Endothelial cell of umbilical vein (primary cell): ENCODE data around the gene CDK19. TPM values are rescaled to one million over a fixed set of nuclear protein-coding genes. Genes with fewer than 3 reads are reported as not detected.

Source experiments
- BruUV-seq: library from RNA; stranded (reverse); fragments of 400-500 nt; replicated peaks from 2 replicates; lab custom pipeline; 2021; lab: Mats Ljungman, UMichigan
- CTCF ChIA-PET: fragments of 300-600, 350-600 bp; sonication (Branson Sonifier 250); formaldehyde crosslinking; loops from one replicate; lab custom pipeline; 2021; ENCODE audit warnings: antibody characterized with exemption, inconsistent platforms; lab: Charles Lee
- POLR2A ChIA-PET: fragments of 300-600, 350-600 bp; sonication (Branson Sonifier 250); formaldehyde crosslinking; loops from one replicate; lab custom pipeline; 2021; ENCODE audit warnings: antibody characterized with exemption, inconsistent platforms; lab: Charles Lee
- DNase-seq: peaks from one replicate; pipeline ENCODE4 v3.0.0-alpha.2; 2011; ENCODE audit warnings: low read depth, low spot score
- FAIRE-seq: peaks from 2 replicates; lab custom pipeline; 2011; peaks lifted over from hg19 to GRCh38; lab: Jason Lieb, UNC
- H2AFZ ChIP-seq: 2 replicates; pipeline ENCODE4 v1.6.0; 2012; ENCODE audit warnings: low read depth, low read length, control low read depth, inconsistent platforms
- H3K27ac ChIP-seq: 2 replicates; pipeline ENCODE4 v1.5.1; 2011; ENCODE audit warnings: low read depth, mild to moderate bottlenecking, control low read depth, low read length, moderate library complexity; ENCODE audit not compliant: insufficient read depth
- H3K27me3 ChIP-seq, 2 experiments: 2 replicates each; pipeline versions ENCODE4 v1.6.0 to v1.6.1; 2011; ENCODE audit warnings: low read length in 2 of 2, mixed read lengths in 1 of 2; ENCODE audit not compliant: control insufficient read depth in 2 of 2, insufficient read depth in 2 of 2
- H3K36me3 ChIP-seq, 2 experiments: 2 replicates in 1 of 2; 3 replicates in 1 of 2; pipeline ENCODE4 v1.5.1; 2011; ENCODE audit warnings: low read length in 2 of 2, mild to moderate bottlenecking in 1 of 2, moderate library complexity in 1 of 2; ENCODE audit not compliant: control insufficient read depth in 2 of 2, insufficient read depth in 2 of 2; ENCODE audit errors: extremely low read depth in 1 of 2
- H3K4me1 ChIP-seq: 3 replicates; pipeline ENCODE4 v1.5.1; 2011; ENCODE audit warnings: mild to moderate bottlenecking, low read length; ENCODE audit not compliant: control insufficient read depth, insufficient read depth; ENCODE audit errors: extremely low read depth
- H3K4me2 ChIP-seq: 2 replicates; pipeline ENCODE4 v1.6.1; 2011; ENCODE audit warnings: low read length, control low read depth, mixed read lengths; ENCODE audit not compliant: insufficient read depth
- H3K4me3 ChIP-seq, 3 experiments: fragments of 200-600 bp in 1 of 3; sonication (generic), shearing (Covaris generic) in 1 of 3; replicated peaks in 1 of 3; 2 replicates each; pipeline ENCODE4 v1.5.1; 2011 to 2016; ENCODE audit warnings: control low read depth in 3 of 3, low read length in 3 of 3, mild to moderate bottlenecking in 2 of 3, inconsistent platforms in 1 of 3, low read depth in 1 of 3, moderate library complexity in 1 of 3; ENCODE audit not compliant: insufficient read depth in 1 of 3
- H3K79me2 ChIP-seq: 2 replicates; pipeline ENCODE4 v1.6.0; 2012; ENCODE audit warnings: low read length, inconsistent platforms; ENCODE audit not compliant: control insufficient read depth, insufficient read depth
- H3K9ac ChIP-seq: replicated peaks from 2 replicates; pipeline ENCODE3; 2011; ENCODE audit warnings: low read length, control low read depth; ENCODE audit not compliant: insufficient read depth; ENCODE audit errors: extremely low read depth
- H3K9me1 ChIP-seq: replicated peaks from 3 replicates; pipeline ENCODE4 v1.6.0; 2011; ENCODE audit warnings: mild to moderate bottlenecking, low read length; ENCODE audit not compliant: control insufficient read depth, insufficient read depth; ENCODE audit errors: extremely low read depth
- H3K9me3 ChIP-seq: replicated peaks from 2 replicates; pipeline ENCODE4 v1.5.1; 2012; ENCODE audit warnings: low read length, inconsistent platforms; ENCODE audit not compliant: control insufficient read depth, insufficient read depth
- H4K20me1 ChIP-seq: replicated peaks from 2 replicates; pipeline ENCODE3; 2011; ENCODE audit warnings: mild to moderate bottlenecking, low read length; ENCODE audit not compliant: control insufficient read depth, insufficient read depth; ENCODE audit errors: extremely low read depth
- EZH2 ChIP-seq: IDR thresholded peaks from 2 replicates; pipeline ENCODE4 v1.6.1; 2012; ENCODE audit warnings: borderline replicate concordance, low read depth, mild to moderate bottlenecking, moderate library complexity, low read length, inconsistent platforms; ENCODE audit not compliant: severe bottlenecking
- FOS ChIP-seq: IDR thresholded peaks from 2 replicates; pipeline ENCODE4 v1.6.1; 2011; ENCODE audit warnings: mild to moderate bottlenecking, low read length, moderate library complexity, borderline replicate concordance; ENCODE audit not compliant: insufficient read depth
- GATA2 ChIP-seq: IDR thresholded peaks from 2 replicates; pipeline ENCODE4 v1.7.0; 2011; ENCODE audit warnings: low read depth, mild to moderate bottlenecking, moderate library complexity, mixed read lengths, low read length; ENCODE audit not compliant: insufficient read length, insufficient read depth
- JUN ChIP-seq: IDR thresholded peaks from 2 replicates; pipeline ENCODE4 v1.6.1; 2011; ENCODE audit warnings: borderline replicate concordance, low read depth; ENCODE audit not compliant: insufficient read length, insufficient read depth
- MYC ChIP-seq: IDR thresholded peaks from one replicate; pipeline ENCODE4 v1.6.1; 2011; ENCODE audit warnings: mild to moderate bottlenecking, low read depth, low read length
- POLR2A ChIP-seq: IDR thresholded peaks from 2 replicates; pipeline ENCODE4 v1.6.1; 2012; ENCODE audit warnings: low read depth, mild to moderate bottlenecking, control low read depth, low read length
- POLR2AphosphoS5 ChIP-seq: IDR thresholded peaks from 2 replicates; pipeline ENCODE4 v1.6.1; 2012; ENCODE audit warnings: low read depth, mild to moderate bottlenecking, control low read depth, low read length, moderate library complexity; ENCODE audit not compliant: insufficient read depth
- dilution Hi-C: fragments of 300-500 bp; cut with MboI; formaldehyde crosslinking; loops from one replicate; pipeline ENCODE4 v1.15.0; 2019; ENCODE audit warnings: low sequenced_read_pairs; ENCODE audit not compliant: extremely low pct_ligation_motif_present
- intact Hi-C: fragments of 100-400 bp; cut with micrococcal nuclease; formaldehyde crosslinking; loops from one replicate; pipeline ENCODE4 v1.10.0; 2022
- polyA plus RNA-seq, 4 experiments: library from polyadenylated mRNA; depleted of rRNA in 3 of 4; stranded (reverse) in 3 of 4; unstranded in 1 of 4; fragments of >200 nt; gene quantifications; 2 replicates each; pipeline versions ENCODE4 v1.2.1 to v1.2.3, GENCODE V29; 2011 to 2012; ENCODE audit warnings: missing spikeins in 1 of 4
- total RNA-seq: library from RNA; stranded (reverse); gene quantifications from 2 replicates; pipeline ENCODE4 v1.2.3, GENCODE V29; 2021

The CDK19 gene
- total and polyA plus RNA-seq, 2 donors (not counting 3 experiments of a cell fraction or from before 2014, with no cell fraction given): 4.6 to 12.1 TPM

DNA sequence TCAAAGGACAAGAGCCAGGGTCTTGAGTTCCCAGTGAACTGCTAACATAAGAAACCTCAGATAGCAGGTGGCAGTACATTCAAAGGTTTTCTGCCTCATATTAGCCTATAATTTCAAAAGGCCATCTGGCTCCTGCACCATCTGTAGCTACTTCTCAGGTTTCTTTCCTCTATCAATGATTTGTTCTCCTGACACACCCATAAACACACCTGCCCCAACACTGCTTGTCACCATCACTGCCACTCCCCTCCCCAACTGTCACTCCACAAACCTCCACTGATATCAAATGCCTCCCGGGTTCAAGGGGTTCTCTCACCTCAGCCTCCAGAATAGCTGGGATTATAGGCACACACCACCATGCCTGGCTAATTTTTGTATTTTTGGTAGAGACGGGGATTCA lies 186.1 kb downstream of the CDK19 start:
- Histone ChIP-seq H3K4me3 (no peak overlapping the region), H3K79me2 (no peaks in the 10 kb centered on the region), H2AFZ (no peak overlapping the region), H4K20me1 (no peaks in the 10 kb centered on the region), H3K4me1 (no peaks in the 10 kb centered on the region), H3K27ac (no peak overlapping the region), H3K9me3 (no peaks in the 10 kb centered on the region), H3K27me3 (peaks cover 0 to 2% of the 10 kb centered on the region in 2 experiments), H3K4me2 (no peak overlapping the region), H3K9ac (no peak overlapping the region), H3K9me1 (no peaks in the 10 kb centered on the region), H3K36me3 (no peaks in the 10 kb centered on the region)
- DNase-seq (no peak), FAIRE-seq (no peak)
- ChIA-PET CTCF (interaction anchor here (0.6 to 0.8 kb wide), 2 partner anchors 9 to 1464 kb away, joined by 3 read pairs; no protein-coding TSS in a partner anchor), POLR2A (no interaction called here)
- intact Hi-C loops (no loop called here), dilution Hi-C loops (no loop called here)
- TF ChIP-seq MYC (no peak), JUN (no peak)
- BruUV-seq: no TSS peak

DNA sequence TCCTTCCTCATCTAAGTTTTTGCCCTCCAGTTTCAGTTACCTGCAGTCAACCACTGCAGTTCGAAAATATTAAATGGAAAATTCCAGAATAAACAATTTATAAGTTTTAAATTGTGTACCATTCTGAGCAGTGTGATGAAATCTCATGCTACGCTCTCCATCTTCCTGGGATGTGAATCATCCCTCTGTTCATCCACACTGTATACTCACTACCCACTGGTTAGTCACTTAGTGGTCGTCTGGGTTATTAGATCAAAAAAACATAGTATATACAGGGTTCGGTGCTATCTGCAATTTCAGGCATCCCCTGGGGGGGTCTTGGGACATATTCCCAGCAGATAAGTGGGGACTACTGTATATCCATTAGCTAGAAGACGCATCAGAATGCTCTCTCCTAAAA lies 186.9 kb downstream of the CDK19 start:
- Histone ChIP-seq H3K9me1 (no peaks in the 10 kb centered on the region), H3K4me1 (no peaks in the 10 kb centered on the region), H2AFZ (no peak overlapping the region), H3K36me3 (no peaks in the 10 kb centered on the region), H3K79me2 (no peaks in the 10 kb centered on the region), H4K20me1 (no peaks in the 10 kb centered on the region), H3K9me3 (no peaks in the 10 kb centered on the region), H3K27ac (no peak overlapping the region), H3K4me3 (no peak overlapping the region), H3K9ac (no peak overlapping the region), H3K4me2 (no peak overlapping the region), H3K27me3 (peaks cover 0 to 2% of the 10 kb centered on the region in 2 experiments)
- DNase-seq: no peak
- ChIA-PET CTCF (interaction anchor here (0.8 kb wide), 1 partner anchor 8 kb away, joined by 3 read pairs; no protein-coding TSS in a partner anchor), POLR2A (no interaction called here)
- intact Hi-C loops (no loop called here), dilution Hi-C loops (no loop called here)
- BruUV-seq: no TSS peak
- TF ChIP-seq FOS: peak; percentile 27
- no peak for TF ChIP-seq POLR2A
- no peak for TF ChIP-seq MYC
- no peak for TF ChIP-seq POLR2AphosphoS5
- TF ChIP-seq JUN: no peak
- TF ChIP-seq GATA2: no peak
- no peak for TF ChIP-seq EZH2
- no peak for FAIRE-seq
